Measurements from ENCODE around the gene AOPEP. TPM values are rescaled to one million over a fixed set of nuclear protein-coding genes. Genes with fewer than 3 reads are reported as not detected.

AOPEP gene
- total and polyA plus RNA-seq, 2 donors (not counting 1 experiment from before 2014, with no cell fraction given), result 66.1 to 94.1 TPM

DNA sequence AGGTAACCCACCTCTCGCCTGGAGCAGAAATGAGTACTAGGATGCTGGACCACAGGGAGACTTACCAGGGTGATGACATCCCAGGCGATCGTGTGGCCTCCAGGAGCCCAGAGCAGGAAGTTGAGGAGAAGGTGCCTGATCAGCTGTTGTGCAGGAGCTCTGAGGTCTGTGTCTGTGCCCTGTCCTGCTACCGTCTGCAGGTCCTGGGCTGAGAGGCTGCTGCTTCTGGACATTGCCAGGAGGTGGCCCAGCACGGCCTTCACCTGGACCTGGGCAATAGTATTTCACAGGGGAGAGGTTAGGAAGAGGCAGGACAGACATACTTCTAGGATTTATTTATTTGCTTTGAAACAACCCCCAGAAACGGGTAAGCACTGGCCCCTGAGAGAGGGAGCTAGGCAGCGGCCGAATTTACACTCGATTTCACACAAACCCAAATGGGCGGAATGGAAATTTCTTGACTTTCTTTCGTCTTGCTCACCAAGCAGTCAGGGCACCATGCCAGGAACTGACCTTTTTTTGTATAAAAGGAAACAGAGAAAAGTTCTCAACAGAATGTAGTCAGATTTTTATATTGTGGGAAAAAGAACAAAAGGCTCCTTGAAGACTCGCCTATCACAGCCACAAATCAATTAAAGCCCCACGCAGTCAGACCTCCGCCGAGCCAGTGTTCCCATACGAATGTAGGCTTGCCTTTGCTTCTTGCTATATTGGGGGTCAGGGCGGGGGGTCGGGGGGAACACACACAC, 380.7 kb downstream of the AOPEP start:
- no peaks in the 10 kb centered on the region for H3K27me3 ChIP-seq (ENCODE audit: control insufficient read depth, insufficient read depth, low read length)
- H3K4me2 ChIP-seq (ENCODE audit: extremely low read depth, insufficient read depth, low read length), result no peak overlapping the region
- H2AFZ ChIP-seq (ENCODE audit: low read length), result no peak overlapping the region
- DNase-seq (ENCODE audit: low read depth in 2 of 2), result peak; percentile 68 to 94
- no peaks in the 10 kb centered on the region for H3K79me2 ChIP-seq (ENCODE audit: control insufficient read depth, insufficient read depth, low read length)
- no peak overlapping the region for H3K4me3 ChIP-seq (replicated peaks in 1 of 4; ENCODE audit: control extremely low read depth in 1 of 4, insufficient read depth in 1 of 4, low read depth in 3 of 4, low read length in 4 of 4)
- no peaks in the 10 kb centered on the region for H4K20me1 ChIP-seq (ENCODE audit: control insufficient read depth, extremely low read depth, insufficient read depth, low read length)
- TF ChIP-seq, protein P1, sequence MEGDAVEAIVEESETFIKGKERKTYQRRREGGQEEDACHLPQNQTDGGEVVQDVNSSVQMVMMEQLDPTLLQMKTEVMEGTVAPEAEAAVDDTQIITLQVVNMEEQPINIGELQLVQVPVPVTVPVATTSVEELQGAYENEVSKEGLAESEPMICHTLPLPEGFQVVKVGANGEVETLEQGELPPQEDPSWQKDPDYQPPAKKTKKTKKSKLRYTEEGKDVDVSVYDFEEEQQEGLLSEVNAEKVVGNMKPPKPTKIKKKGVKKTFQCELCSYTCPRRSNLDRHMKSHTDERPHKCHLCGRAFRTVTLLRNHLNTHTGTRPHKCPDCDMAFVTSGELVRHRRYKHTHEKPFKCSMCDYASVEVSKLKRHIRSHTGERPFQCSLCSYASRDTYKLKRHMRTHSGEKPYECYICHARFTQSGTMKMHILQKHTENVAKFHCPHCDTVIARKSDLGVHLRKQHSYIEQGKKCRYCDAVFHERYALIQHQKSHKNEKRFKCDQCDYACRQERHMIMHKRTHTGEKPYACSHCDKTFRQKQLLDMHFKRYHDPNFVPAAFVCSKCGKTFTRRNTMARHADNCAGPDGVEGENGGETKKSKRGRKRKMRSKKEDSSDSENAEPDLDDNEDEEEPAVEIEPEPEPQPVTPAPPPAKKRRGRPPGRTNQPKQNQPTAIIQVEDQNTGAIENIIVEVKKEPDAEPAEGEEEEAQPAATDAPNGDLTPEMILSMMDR (conservative IDR thresholded peaks at IDR 0.05 in 1 of 2, IDR thresholded peaks at IDR 0.05 in 1 of 2; ENCODE audit: low read depth in 1 of 2, low read length in 2 of 2), result no peak
- no peak for TF ChIP-seq EZH2 (IDR thresholded peaks at IDR 0.05; ENCODE audit: low read length, missing control alignments)
- H3K9ac ChIP-seq (ENCODE audit: insufficient read depth, low read length), result no peak overlapping the region
- peaks cover 11% of the 10 kb centered on the region for H3K36me3 ChIP-seq (ENCODE audit: control insufficient read depth, insufficient read depth, low read length)
- H3K9me3 ChIP-seq (ENCODE audit: control insufficient read depth, insufficient read depth, low read depth, low read length), result no peaks in the 10 kb centered on the region
- peaks cover 2% of the 10 kb centered on the region for H3K4me1 ChIP-seq (ENCODE audit: control insufficient read depth, extremely low read depth, insufficient read depth, low read length)
- H3K27ac ChIP-seq (ENCODE audit: insufficient read depth, low read length), result no peak overlapping the region

DNA sequence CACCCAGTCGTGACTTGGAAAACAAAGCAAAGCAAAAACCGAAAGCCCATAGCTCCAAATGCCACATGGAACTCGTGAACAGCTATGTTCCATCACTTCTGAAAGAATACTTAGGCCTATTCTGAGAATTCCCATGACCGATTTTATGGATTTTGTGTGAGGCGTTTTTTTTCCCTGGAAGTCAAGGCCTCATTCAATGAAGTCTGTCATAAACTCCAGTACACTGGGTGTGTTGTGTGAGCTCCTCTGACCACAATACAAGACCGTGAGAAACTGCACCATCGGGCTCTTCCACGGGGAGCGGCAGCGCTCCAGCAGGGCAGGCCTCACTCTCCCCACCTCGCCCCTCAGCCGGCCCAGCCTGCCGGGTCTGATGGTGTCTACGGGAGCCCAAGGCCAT, 381.5 kb downstream of the AOPEP start:
- H3K9ac ChIP-seq (ENCODE audit: insufficient read depth, low read length), result no peak overlapping the region
- no peak for DNase-seq (ENCODE audit: low read depth in 2 of 2)

DNA sequence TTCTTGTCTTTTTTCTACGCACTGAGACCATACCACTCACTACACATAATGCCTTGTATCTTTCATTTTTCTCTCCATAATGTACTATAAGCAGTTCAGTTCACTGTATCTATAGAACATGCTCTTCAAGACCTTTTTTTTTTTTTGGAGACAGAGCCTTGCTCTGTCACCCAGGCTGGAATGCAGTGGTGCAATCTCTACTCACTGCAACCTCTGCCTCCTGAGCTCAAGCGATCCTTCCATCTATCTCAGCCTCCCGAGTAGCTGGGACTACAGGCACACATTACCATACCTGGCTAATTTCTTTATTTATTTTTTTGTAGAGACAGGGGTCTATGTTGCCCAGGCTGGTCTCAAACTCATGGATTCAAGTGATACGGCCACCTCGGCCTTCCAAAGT, 382.3 kb downstream of the AOPEP start:
- no peak overlapping the region for H3K4me2 ChIP-seq (ENCODE audit: extremely low read depth, insufficient read depth, low read length)

More for the DNA sequence above, 381.5 kb downstream of the AOPEP start:
- H4K20me1 ChIP-seq (ENCODE audit: control insufficient read depth, extremely low read depth, insufficient read depth, low read length), result no peaks in the 10 kb centered on the region
- TF ChIP-seq, protein P1 (conservative IDR thresholded peaks at IDR 0.05 in 1 of 2, IDR thresholded peaks at IDR 0.05 in 1 of 2; ENCODE audit: low read depth in 1 of 2, low read length in 2 of 2), result no peak
- TF ChIP-seq EZH2 (IDR thresholded peaks at IDR 0.05; ENCODE audit: low read length, missing control alignments), result no peak
- H3K4me1 ChIP-seq (ENCODE audit: control insufficient read depth, extremely low read depth, insufficient read depth, low read length), result peaks cover 2% of the 10 kb centered on the region
- peaks cover 12% of the 10 kb centered on the region for H3K36me3 ChIP-seq (ENCODE audit: control insufficient read depth, insufficient read depth, low read length)
- H3K9me3 ChIP-seq (ENCODE audit: control insufficient read depth, insufficient read depth, low read depth, low read length), result no peaks in the 10 kb centered on the region
- H3K27ac ChIP-seq (ENCODE audit: insufficient read depth, low read length), result no peak overlapping the region
- no peak overlapping the region for H3K4me2 ChIP-seq (ENCODE audit: extremely low read depth, insufficient read depth, low read length)
- no peaks in the 10 kb centered on the region for H3K79me2 ChIP-seq (ENCODE audit: control insufficient read depth, insufficient read depth, low read length)
- H3K27me3 ChIP-seq (ENCODE audit: control insufficient read depth, insufficient read depth, low read length), result no peaks in the 10 kb centered on the region
- H3K4me3 ChIP-seq (replicated peaks in 1 of 4; ENCODE audit: control extremely low read depth in 1 of 4, insufficient read depth in 1 of 4, low read depth in 3 of 4, low read length in 4 of 4), result no peak overlapping the region
- no peak overlapping the region for H2AFZ ChIP-seq (ENCODE audit: low read length)

More for the DNA sequence above, 382.3 kb downstream of the AOPEP start:
- Histone ChIP-seq H3K4me1 (ENCODE audit: control insufficient read depth, extremely low read depth, insufficient read depth, low read length) (peaks cover 2% of the 10 kb centered on the region), H3K4me3 (replicated peaks in 1 of 4; ENCODE audit: control extremely low read depth in 1 of 4, insufficient read depth in 1 of 4, low read depth in 3 of 4, low read length in 4 of 4) (no peak overlapping the region), H3K27ac (ENCODE audit: insufficient read depth, low read length) (no peak overlapping the region), H3K79me2 (ENCODE audit: control insufficient read depth, insufficient read depth, low read length) (no peaks in the 10 kb centered on the region), H3K9ac (ENCODE audit: insufficient read depth, low read length) (no peak overlapping the region), H4K20me1 (ENCODE audit: control insufficient read depth, extremely low read depth, insufficient read depth, low read length) (no peaks in the 10 kb centered on the region), H3K27me3 (ENCODE audit: control insufficient read depth, insufficient read depth, low read length) (no peaks in the 10 kb centered on the region), H3K36me3 (ENCODE audit: control insufficient read depth, insufficient read depth, low read length) (peaks cover 12% of the 10 kb centered on the region), H2AFZ (ENCODE audit: low read length) (no peak overlapping the region), H3K9me3 (ENCODE audit: control insufficient read depth, insufficient read depth, low read depth, low read length) (no peaks in the 10 kb centered on the region)
- DNase-seq (ENCODE audit: low read depth in 2 of 2), result no peak
- no peak for TF ChIP-seq EZH2 (IDR thresholded peaks at IDR 0.05; ENCODE audit: low read length, missing control alignments)
- TF ChIP-seq, protein P1 (conservative IDR thresholded peaks at IDR 0.05 in 1 of 2, IDR thresholded peaks at IDR 0.05 in 1 of 2; ENCODE audit: low read depth in 1 of 2, low read length in 2 of 2), result no peak
